NOMO-1 treated with dmso at 0.1 percent for 144 hours (cell line): ENCODE measurements around the gene LOX.

Experiments used
- DNase-seq: peaks from one replicate; lab custom pipeline; 2025; ENCODE audit not compliant: unreplicated experiment; lab: John Stamatoyannopoulos, UW

The LOX gene

GRCh38 chr5:122054266-122054665 is 23.8 kb downstream of the LOX start:
- no peak for DNase-seq

DNA sequence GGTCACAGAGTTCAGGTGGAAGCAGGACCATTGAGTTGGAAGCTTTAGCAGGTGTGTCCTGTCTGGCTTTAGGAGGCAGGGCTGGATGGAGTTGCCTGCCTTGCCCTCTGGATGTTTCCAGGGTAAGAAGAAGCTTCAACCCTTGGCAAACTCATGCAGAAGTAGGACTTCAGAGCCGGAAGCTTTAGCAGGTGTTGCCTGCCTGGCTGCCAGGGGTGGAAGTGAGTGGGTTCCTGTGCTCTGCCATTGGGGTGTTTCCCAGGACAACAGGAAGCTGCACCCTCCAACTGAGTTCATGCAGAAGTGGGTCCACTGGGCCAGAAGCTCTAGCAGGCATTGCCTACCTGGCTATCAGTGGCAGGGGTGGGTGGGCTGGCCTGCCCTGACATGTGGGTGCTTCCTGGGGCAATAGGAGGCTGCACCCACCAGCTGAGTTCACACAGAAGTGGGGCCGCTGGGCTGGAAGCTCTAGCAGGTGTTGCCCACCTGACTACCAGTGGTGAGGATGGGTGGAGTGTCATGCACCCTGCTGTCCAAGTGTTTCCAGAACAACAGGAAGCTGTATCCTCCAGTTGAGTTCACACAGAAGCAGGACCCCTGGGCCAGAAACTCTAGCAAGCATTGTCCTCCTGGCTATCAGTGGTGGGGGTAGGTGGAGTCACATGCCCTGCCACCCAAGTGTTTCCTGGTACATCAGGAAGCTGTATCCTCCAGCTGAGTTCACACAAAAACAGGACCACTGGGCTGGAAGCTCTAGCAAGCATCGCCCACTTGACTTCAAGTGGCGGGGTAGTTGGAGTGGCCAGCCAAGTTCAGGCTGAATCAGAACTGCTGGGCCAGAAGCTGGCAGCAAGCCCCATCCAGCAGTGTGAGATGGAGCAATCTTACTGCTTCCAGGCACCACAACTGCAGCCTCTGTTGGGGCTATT is 24.6 kb downstream of the LOX start:
- no peak for DNase-seq

DNA sequence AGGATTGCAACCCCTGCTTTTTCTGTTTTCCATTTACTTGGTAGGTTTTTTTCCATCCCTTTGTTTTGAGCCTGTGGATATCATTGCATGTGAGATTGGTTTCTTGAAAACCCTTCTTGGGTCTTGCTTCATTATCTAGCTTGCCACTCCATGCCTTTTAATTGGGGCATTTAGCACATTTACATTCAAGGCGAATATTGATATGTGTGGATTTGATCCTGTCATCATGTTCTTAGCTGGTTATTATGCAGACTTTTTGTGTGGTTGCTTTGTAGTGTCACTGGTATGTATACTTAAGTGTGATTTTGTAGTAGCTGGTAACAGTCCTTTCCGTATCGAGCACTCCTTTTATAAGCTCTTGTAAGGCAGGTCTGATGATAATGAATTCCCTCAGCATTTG is 26.5 kb downstream of the LOX start:
- no peak for DNase-seq

DNA sequence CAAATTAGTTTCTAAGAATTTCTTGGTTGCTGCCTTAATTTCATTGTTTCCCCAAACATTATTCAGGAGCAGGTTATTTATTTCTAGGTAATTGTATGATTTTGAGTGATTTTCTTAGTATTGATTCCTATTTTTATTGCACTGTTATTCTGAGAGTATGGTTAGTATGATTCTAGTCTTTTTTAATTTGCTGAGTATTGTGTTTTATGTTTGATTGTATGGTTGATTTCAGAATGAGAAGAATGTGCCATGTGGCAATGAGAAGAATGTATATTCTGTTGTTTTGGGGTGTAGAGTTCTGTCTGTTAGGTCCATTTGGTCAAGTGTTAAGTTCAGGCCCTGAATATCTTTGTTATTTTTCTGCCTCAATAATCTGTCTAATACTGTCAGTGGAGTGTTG is 27.1 kb downstream of the LOX start:
- no peak for DNase-seq

GRCh38 chr5:122040636-122041302 is 37.3 kb downstream of the LOX start:
- DNase-seq, result no peak

DNA sequence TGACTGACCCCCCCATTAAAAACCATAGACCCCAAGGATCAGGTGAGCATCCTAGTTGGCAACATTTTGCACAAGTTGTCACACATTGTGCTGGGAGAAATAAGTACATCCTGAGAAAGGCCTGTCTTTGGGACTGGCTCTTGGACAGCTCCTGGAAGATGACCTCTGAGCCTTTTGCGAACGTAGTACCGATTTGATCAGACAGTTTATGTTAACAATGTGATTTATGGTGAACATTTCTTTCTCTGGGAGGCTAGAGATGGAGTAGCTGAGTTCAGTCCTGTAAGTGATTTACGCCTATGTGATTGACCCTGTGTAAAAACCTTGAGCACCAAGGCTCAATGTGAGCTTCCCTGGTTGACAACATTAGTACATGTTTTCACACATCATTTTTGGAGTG is 41.7 kb downstream of the LOX start:
- no peak for DNase-seq

DNA sequence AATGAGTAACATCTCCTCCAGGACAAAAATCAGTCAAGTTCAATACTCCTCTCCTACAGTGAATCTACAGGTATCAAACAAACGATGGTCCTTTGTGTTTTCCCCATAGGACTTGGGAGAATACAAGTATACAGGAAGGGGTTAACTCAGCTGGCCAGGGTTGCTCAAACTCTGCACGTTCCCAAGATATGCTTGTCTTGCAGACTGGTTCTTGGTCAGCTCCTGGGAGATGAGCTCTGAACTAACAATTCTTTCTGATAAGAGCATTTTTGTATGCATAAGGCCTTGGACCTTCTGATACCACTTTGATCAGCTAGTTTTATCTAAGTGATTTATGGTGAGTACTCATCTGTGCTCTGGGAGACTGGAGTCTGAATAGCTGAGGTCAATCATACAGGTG is 42.1 kb downstream of the LOX start:
- DNase-seq, result no peak

- DNase-seq, result no peak
Observed at GRCh38 chr5:122031836-122032235, 46.2 kb downstream of the LOX start.

- no peak for DNase-seq
Observed at GRCh38 chr5:122030251-122030650, 47.8 kb downstream of the LOX start.

DNA sequence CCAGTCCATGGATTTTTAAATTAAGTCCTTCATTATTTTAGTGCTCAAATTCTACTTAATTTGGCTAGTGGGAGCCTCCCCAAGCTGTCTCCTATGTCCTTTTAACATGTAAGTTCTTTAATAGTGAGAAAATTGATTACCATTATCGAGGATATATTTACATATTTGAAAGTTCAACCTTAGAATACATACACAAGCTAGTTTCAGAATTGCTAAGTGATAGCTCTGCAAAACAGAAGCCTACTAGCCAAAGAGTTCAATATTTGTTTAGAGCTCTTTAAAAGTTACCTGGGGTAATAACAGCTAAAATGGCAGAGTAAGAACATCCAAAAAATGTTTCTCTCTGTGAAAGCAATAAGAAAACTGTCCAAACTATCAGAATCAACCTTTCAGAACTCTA is 48.2 kb downstream of the LOX start:
- DNase-seq, result no peak

DNA sequence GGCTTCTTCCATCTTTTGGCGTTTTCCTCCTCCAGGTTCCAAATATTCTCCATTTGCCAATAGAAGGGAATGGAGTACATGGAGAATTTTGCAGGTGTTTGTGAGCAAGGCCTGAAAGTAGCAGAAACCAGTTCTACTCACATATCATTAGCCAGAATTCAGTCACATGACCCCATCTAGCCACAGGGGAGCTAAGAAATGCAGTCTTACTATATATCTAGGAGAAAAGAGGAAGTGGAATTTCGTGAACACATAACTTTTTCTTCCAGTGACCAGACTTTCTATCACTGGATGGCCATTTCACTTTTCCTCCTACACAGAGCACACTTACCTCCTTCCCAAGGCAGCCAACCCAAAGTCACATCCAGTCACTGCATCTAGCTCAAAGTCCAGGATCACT is 55.1 kb downstream of the LOX start:
- DNase-seq, result peak; percentile 2

- DNase-seq, result no peak
Observed at GRCh38 chr5:122019919-122020590, 58.0 kb downstream of the LOX start.

DNA sequence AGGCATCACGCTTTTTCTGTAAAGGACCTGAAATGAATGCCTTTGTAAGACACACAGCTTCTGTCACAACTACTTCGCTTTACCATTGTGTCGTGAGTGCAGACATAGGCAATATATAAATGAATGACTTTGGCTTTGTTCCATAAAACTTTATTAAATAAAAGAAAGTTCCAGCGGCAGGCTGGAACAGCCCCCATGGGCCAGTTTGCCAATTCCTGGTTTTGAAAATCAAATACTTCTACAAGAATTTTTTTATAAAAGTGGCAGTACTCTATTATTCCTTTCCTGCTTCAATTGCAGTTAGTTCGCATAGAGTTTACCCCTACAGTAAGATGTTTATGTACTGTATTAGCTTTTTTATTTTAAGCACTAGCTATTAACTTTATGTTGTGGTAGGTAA is 62.6 kb downstream of the LOX start:
- no peak for DNase-seq

- DNase-seq, result no peak
Observed at GRCh38 chr5:122014236-122014935, 63.7 kb downstream of the LOX start.
